ENCODE results near the gene SLC25A11.

The SLC25A11 gene

DNA sequence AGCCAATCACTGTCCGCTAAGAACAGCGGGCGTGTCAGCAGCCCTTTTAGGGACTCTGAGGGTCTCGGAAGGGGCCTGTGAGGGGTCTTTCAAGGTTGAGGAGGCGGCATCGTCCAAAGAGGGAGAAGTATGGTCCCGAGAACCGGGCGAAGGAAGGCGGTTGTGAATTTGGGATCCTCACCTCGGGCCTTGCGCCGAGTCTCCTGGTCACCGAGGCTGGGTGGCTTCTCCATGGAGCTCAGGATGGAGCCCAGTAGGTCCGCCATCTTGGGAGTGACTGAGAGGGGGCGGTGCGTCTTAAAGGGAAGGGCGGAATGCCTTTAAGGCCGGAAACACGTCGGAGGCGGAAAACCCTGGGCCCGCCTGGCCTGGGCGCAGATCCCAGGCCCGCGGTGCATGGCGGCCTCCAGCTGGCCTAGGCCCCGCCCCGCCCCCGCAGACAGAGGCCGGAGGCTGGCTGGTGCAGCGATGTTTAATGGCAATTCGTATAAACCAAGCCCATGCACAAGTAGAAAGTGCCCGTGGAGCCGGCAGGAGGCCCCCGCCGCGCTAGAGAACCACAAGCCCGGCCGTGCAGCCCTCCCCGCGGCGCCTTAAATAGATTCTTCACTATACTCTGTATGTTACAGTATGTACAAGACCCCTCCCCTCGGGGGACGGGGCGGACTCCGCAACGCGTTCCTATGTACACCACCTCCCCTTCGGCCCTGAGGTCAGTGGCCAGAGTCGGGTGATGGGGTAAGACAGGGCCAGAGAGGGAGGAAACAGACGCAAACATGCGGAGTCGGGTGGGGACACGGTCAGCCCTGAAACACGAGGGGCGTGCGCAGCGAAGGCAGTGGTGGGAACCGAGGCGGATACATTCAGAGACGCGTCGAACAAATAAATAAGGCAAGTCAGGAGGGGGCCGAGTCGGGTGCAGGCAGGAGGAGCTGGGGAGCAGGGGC is 28.0 kb upstream of the SLC25A11 start, which contains the start of gene SPAG7:
SPAG7 (minus strand) TSS at position 279 of the 947 bp plus-strand sequence; CDS start at position 266, 13 bp downstream.
- Histone ChIP-seq H3K4me2 (ENCODE audit: low read depth, low read length, poor library complexity, severe bottlenecking) (peak within 1 kb of the TSS; percentile 92), H3K9me2 (replicated peaks; ENCODE audit: insufficient read depth, low read length) (no peaks in the 10 kb centered on the region), H3K36me3 (ENCODE audit: low read length) (no peaks in the 10 kb centered on the region), H4K20me1 (ENCODE audit: low read depth, low read length) (no peaks in the 10 kb centered on the region), H3K27ac (ENCODE audit: low read depth, low read length) (peak within 1 kb of the TSS; percentile 73), H3K9me3 (ENCODE audit: insufficient read depth, low read length) (no peaks in the 10 kb centered on the region), H2AFZ (ENCODE audit: low read depth, low read length, severe bottlenecking) (peak within 1 kb of the TSS; percentile 68), H3K4me3 (ENCODE audit: insufficient read depth, low read length, poor library complexity, severe bottlenecking) (peak within 1 kb of the TSS; percentile 70), H3F3A (ENCODE audit: insufficient read depth) (no peaks in the 10 kb centered on the region), H3K79me2 (ENCODE audit: insufficient read depth, low read length) (peaks cover 8% of the 10 kb centered on the region; the same call in 1 of the 2 replicates), H3K9ac (ENCODE audit: low read length) (peak within 1 kb of the TSS; percentile 81), H3K27me3 (ENCODE audit: low read length) (no peaks in the 10 kb centered on the region)
- TF ChIP-seq, protein P1, sequence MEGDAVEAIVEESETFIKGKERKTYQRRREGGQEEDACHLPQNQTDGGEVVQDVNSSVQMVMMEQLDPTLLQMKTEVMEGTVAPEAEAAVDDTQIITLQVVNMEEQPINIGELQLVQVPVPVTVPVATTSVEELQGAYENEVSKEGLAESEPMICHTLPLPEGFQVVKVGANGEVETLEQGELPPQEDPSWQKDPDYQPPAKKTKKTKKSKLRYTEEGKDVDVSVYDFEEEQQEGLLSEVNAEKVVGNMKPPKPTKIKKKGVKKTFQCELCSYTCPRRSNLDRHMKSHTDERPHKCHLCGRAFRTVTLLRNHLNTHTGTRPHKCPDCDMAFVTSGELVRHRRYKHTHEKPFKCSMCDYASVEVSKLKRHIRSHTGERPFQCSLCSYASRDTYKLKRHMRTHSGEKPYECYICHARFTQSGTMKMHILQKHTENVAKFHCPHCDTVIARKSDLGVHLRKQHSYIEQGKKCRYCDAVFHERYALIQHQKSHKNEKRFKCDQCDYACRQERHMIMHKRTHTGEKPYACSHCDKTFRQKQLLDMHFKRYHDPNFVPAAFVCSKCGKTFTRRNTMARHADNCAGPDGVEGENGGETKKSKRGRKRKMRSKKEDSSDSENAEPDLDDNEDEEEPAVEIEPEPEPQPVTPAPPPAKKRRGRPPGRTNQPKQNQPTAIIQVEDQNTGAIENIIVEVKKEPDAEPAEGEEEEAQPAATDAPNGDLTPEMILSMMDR (IDR thresholded peaks at IDR 0.05; ENCODE audit: insufficient read depth, low read length, poor library complexity, severe bottlenecking) = no peak
- TF ChIP-seq EZH2phosphoT487 (conservative IDR thresholded peaks at IDR 0.05; ENCODE audit: low read length) = no peak

DNA sequence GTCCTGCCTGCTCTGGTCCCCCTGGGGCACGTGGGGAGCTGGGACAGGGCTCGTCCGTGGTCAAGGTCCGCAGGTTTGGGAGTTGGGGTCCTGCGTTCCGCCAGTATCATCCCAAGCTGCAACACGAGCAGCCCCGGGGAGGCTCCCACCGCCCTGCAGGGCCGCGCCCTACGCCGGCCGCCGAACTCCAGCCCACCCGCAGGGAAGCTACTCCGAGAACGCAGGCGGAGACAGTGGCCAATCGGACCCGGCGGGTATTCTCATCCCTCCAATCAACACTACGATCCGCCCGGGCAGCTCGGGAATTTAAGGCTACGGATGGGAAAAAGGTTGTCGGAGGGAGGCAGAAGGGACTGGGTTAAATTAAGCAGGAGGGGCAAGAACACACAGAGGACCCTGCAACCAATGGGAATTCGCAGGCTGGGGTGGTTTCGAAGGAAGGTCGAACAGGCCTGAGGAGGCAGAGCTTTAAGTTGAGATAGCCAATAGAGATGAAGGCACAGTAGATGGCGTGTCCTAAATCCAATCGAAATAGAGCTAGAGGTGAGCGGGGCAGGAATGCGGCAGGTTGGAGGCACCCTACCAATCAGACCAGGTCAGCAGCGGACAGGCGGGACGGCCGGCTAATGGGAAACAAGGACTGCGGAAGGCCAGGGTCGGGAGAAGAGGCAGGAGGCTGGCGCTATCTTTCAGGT is 27.1 kb upstream of the SLC25A11 start:
- TF ChIP-seq, protein P1 (IDR thresholded peaks at IDR 0.05; ENCODE audit: insufficient read depth, low read length, poor library complexity, severe bottlenecking) = no peak
- Histone ChIP-seq H4K20me1 (ENCODE audit: low read depth, low read length) (no peaks in the 10 kb centered on the region), H3F3A (ENCODE audit: insufficient read depth) (no peaks in the 10 kb centered on the region), H3K4me3 (ENCODE audit: insufficient read depth, low read length, poor library complexity, severe bottlenecking) (peak overlapping the region; percentile 70), H3K79me2 (ENCODE audit: insufficient read depth, low read length) (peaks cover 8% of the 10 kb centered on the region; the same call in 1 of the 2 replicates), H3K27me3 (ENCODE audit: low read length) (no peaks in the 10 kb centered on the region), H3K9me3 (ENCODE audit: insufficient read depth, low read length) (no peaks in the 10 kb centered on the region), H2AFZ (ENCODE audit: low read depth, low read length, severe bottlenecking) (peak overlapping the region; percentile 55), H3K9me2 (replicated peaks; ENCODE audit: insufficient read depth, low read length) (no peaks in the 10 kb centered on the region), H3K27ac (ENCODE audit: low read depth, low read length) (peak overlapping the region; percentile 73), H3K4me2 (ENCODE audit: low read depth, low read length, poor library complexity, severe bottlenecking) (peak overlapping the region; percentile 92), H3K36me3 (ENCODE audit: low read length) (no peaks in the 10 kb centered on the region), H3K9ac (ENCODE audit: low read length) (peak overlapping the region; percentile 81)

- H4K20me1 ChIP-seq (ENCODE audit: low read depth, low read length) = no peaks in the 10 kb centered on the region
- no peaks in the 10 kb centered on the region for H3K36me3 ChIP-seq (ENCODE audit: low read length)
- H3K9me2 ChIP-seq (replicated peaks; ENCODE audit: insufficient read depth, low read length) = no peaks in the 10 kb centered on the region
- no peaks in the 10 kb centered on the region for H3K9me3 ChIP-seq (ENCODE audit: insufficient read depth, low read length)
- H3K27ac ChIP-seq (ENCODE audit: low read depth, low read length) = no peak overlapping the region
- H3K79me2 ChIP-seq (ENCODE audit: insufficient read depth, low read length) = peaks cover 8% of the 10 kb centered on the region; the same call in 1 of the 2 replicates
- H2AFZ ChIP-seq (ENCODE audit: low read depth, low read length, severe bottlenecking) = no peak overlapping the region
- H3K9ac ChIP-seq (ENCODE audit: low read length) = no peak overlapping the region
- H3K4me3 ChIP-seq (ENCODE audit: insufficient read depth, low read length, poor library complexity, severe bottlenecking) = no peak overlapping the region
- no peak for TF ChIP-seq EZH2phosphoT487 (conservative IDR thresholded peaks at IDR 0.05; ENCODE audit: low read length)
- TF ChIP-seq, protein P1 (IDR thresholded peaks at IDR 0.05; ENCODE audit: insufficient read depth, low read length, poor library complexity, severe bottlenecking) = no peak
- no peaks in the 10 kb centered on the region for H3K27me3 ChIP-seq (ENCODE audit: low read length)
- H3F3A ChIP-seq (ENCODE audit: insufficient read depth) = no peaks in the 10 kb centered on the region
- no peak overlapping the region for H3K4me2 ChIP-seq (ENCODE audit: low read depth, low read length, poor library complexity, severe bottlenecking)
These were observed 25.6 kb upstream of the SLC25A11 start for GRCh38 chr17:4965311-4965986.
